Keratinocyte (primary cell): ENCODE measurements around the gene SOWAHD. TPM values are rescaled to one million over a fixed set of nuclear protein-coding genes. Genes with fewer than 3 reads are reported as not detected.

Experiments
- DNase-seq: peaks from one replicate; pipeline ENCODE4 v3.0.0-alpha.2; 2011; ENCODE audit warnings: low read depth, missing footprints, low spot score
- FAIRE-seq: peaks from 2 replicates; lab custom pipeline; 2011; peaks lifted over from hg19 to GRCh38; lab: Jason Lieb, UNC
- H2AFZ ChIP-seq: 2 replicates; pipeline ENCODE4 v1.6.0; 2012; ENCODE audit warnings: low read length, control low read depth, inconsistent platforms; ENCODE audit not compliant: control insufficient read depth
- H3K27ac ChIP-seq: 2 replicates; pipeline ENCODE4 v1.5.1; 2011; ENCODE audit warnings: low read length; ENCODE audit not compliant: control insufficient read depth, insufficient read depth
- H3K27me3 ChIP-seq: 3 replicates; pipeline ENCODE4 v1.6.0; 2011; ENCODE audit warnings: low read length; ENCODE audit not compliant: control insufficient read depth, insufficient read depth; ENCODE audit errors: extremely low read depth
- H3K36me3 ChIP-seq, 2 experiments: 2 replicates in 1 of 2; 3 replicates in 1 of 2; pipeline ENCODE4 v1.5.1; 2011; ENCODE audit warnings: low read length in 2 of 2, mild to moderate bottlenecking in 1 of 2; ENCODE audit not compliant: control insufficient read depth in 2 of 2, insufficient read depth in 2 of 2; ENCODE audit errors: extremely low read depth in 1 of 2
- H3K4me1 ChIP-seq: 3 replicates; pipeline ENCODE4 v1.5.1; 2011; ENCODE audit warnings: low read length; ENCODE audit not compliant: control insufficient read depth, insufficient read depth; ENCODE audit errors: extremely low read depth
- H3K4me2 ChIP-seq: 3 replicates; pipeline ENCODE4 v1.6.0; 2011; ENCODE audit warnings: low read depth, low read length; ENCODE audit not compliant: control insufficient read depth, insufficient read depth; ENCODE audit errors: extremely low read depth
- H3K4me3 ChIP-seq, 3 experiments: fragments of 200-600 bp in 1 of 3; sonication (generic) in 1 of 3; 2 replicates in 2 of 3; 3 replicates in 1 of 3; pipeline ENCODE4 v1.5.1; 2011 to 2016; ENCODE audit warnings: low read length in 3 of 3, mild to moderate bottlenecking in 3 of 3, control low read depth in 2 of 3, inconsistent platforms in 1 of 3, low read depth in 1 of 3, mixed read lengths in 1 of 3, mixed run types in 1 of 3, moderate library complexity in 1 of 3; ENCODE audit not compliant: control insufficient read depth in 2 of 3, insufficient read depth in 2 of 3; ENCODE audit errors: extremely low read depth in 1 of 3
- H3K79me2 ChIP-seq: 2 replicates; pipeline ENCODE4 v1.6.0; 2012; ENCODE audit warnings: low read length; ENCODE audit not compliant: control insufficient read depth, insufficient read depth
- H3K9ac ChIP-seq: 3 replicates; pipeline ENCODE4 v1.6.0; 2011; ENCODE audit warnings: low read length; ENCODE audit not compliant: control insufficient read depth, insufficient read depth; ENCODE audit errors: extremely low read depth
- H3K9me1 ChIP-seq: 3 replicates; pipeline ENCODE4 v1.6.0; 2011; ENCODE audit warnings: low read length; ENCODE audit not compliant: control insufficient read depth, insufficient read depth; ENCODE audit errors: extremely low read depth
- H3K9me3 ChIP-seq: 2 replicates; pipeline ENCODE4 v1.5.1; 2012; ENCODE audit warnings: low read depth, low read length; ENCODE audit not compliant: control insufficient read depth
- H4K20me1 ChIP-seq: 3 replicates; pipeline ENCODE4 v1.6.0; 2011; ENCODE audit warnings: low read length; ENCODE audit not compliant: control insufficient read depth, insufficient read depth; ENCODE audit errors: extremely low read depth
- CTCF ChIP-seq, 3 experiments: IDR thresholded peaks in 1 of 3; conservative IDR thresholded peaks in 1 of 3; optimal IDR thresholded peaks in 1 of 3; 2 replicates in 2 of 3; 3 replicates in 1 of 3; pipeline versions ENCODE3 to v1.5.1; 2011; ENCODE audit warnings: low read length in 3 of 3, mild to moderate bottlenecking in 3 of 3, moderate library complexity in 2 of 3, control low read depth in 1 of 3, inconsistent platforms in 1 of 3; ENCODE audit not compliant: insufficient read depth in 2 of 3; ENCODE audit errors: extremely low read depth in 1 of 3
- EZH2 ChIP-seq: IDR thresholded peaks from one replicate; pipeline ENCODE4 v1.6.1; 2012; ENCODE audit warnings: inconsistent platforms, mild to moderate bottlenecking, low read length, moderate library complexity
- dilution Hi-C: fragments of 300-500 bp; cut with MboI; formaldehyde crosslinking; loops from one replicate; pipeline ENCODE4 v1.7.0; 2020; ENCODE audit warnings: low sequenced_read_pairs; ENCODE audit not compliant: extremely low pct_ligation_motif_present
- polyA plus RNA-seq, 5 experiments: library from polyadenylated mRNA; depleted of rRNA in 3 of 5; stranded (reverse) in 3 of 5; stranded (forward) in 1 of 5; unstranded in 1 of 5; fragments of >200 nt; gene quantifications; 1 replicate in 1 of 5; 2 replicates in 3 of 5; 3 replicates in 1 of 5; pipeline versions ENCODE4 v1.2.1 to v1.2.3, GENCODE V29; 2011 to 2012; ENCODE audit warnings: missing spikeins in 2 of 5, low read depth in 1 of 5, low replicate concordance in 1 of 5
- small RNA-seq, 3 experiments: library from RNA; depleted of rRNA; stranded (forward); fragments of <200 nt; gene quantifications; one replicate each; pipeline ENCODE3, GENCODE V24; 2012; ENCODE audit warnings: low read depth in 3 of 3, low replicate concordance in 1 of 3; ENCODE audit not compliant: insufficient read length in 3 of 3

Gene SOWAHD
- polyA plus RNA-seq, 1 donor (not counting 4 experiments of a cell fraction or from before 2014, with no cell fraction given) = not detected

- FAIRE-seq = no peak
- DNase-seq = no peak
- H3K9me3 ChIP-seq = no peaks in the 10 kb centered on the region
Measured at GRCh38 chrX:119809185-119809666, 50.8 kb downstream of the SOWAHD start.

More at GRCh38 chrX:119809185-119809666, 50.8 kb downstream of the SOWAHD start:
- Histone ChIP-seq H3K36me3 (no peaks in the 10 kb centered on the region), H3K27me3 (no peaks in the 10 kb centered on the region), H2AFZ (no peak overlapping the region), H3K4me1 (no peaks in the 10 kb centered on the region), H3K27ac (no peak overlapping the region), H4K20me1 (no peaks in the 10 kb centered on the region), H3K4me3 (no peak overlapping the region), H3K9ac (no peak overlapping the region), H3K4me2 (no peak overlapping the region), H3K9me1 (no peaks in the 10 kb centered on the region), H3K79me2 (no peaks in the 10 kb centered on the region)
- TF ChIP-seq CTCF (optimal IDR thresholded peaks at IDR 0.05 in 1 of 3, IDR thresholded peaks at IDR 0.05 in 1 of 3, conservative IDR thresholded peaks at IDR 0.05 in 1 of 3; ENCODE audit: extremely low read depth in 1 of 3, insufficient read depth in 2 of 3, low read length in 3 of 3) (no peak), EZH2 (no peak)
- dilution Hi-C loops = no loop called here

Small RNAs within 50 kb of the gene (small RNA-seq; reads per million reads assigned to genes)
- 0.33 to 5.0 (median 0.67) reads per million in 3 experiments for gene SNORA69

Other genes with a start within 250 kb of the SOWAHD start
- 19.5 to 23.3 TPM (median 19.7 TPM) in 3 replicates for gene STEEP1, start 193.2 kb upstream of the SOWAHD start, polyA plus RNA-seq
- 49.0 to 81.6 TPM (median 76.2 TPM) in 3 replicates for gene UBE2A, start 184.0 kb upstream of the SOWAHD start, polyA plus RNA-seq
- gene NKRF, start 152.2 kb upstream of the SOWAHD start, polyA plus RNA-seq = 6.8 to 11.0 TPM (median 10.6 TPM) in 3 replicates
- gene SEPTIN6, start 65.4 kb upstream of the SOWAHD start, polyA plus RNA-seq = 9.8 to 14.0 TPM (median 12.6 TPM) in 3 replicates
- gene RPL39, start 33.0 kb downstream of the SOWAHD start, polyA plus RNA-seq = 2,139 to 2,988 TPM (median 2,842 TPM) in 3 replicates
- 4.9 to 9.5 TPM (median 7.2 TPM) in 3 replicates for gene UPF3B, start 94.4 kb downstream of the SOWAHD start, polyA plus RNA-seq
- gene RNF113A, start 113.1 kb downstream of the SOWAHD start, polyA plus RNA-seq = 8.4 to 11.6 TPM (median 10.5 TPM) in 3 replicates
- gene NDUFA1, start 113.2 kb downstream of the SOWAHD start, polyA plus RNA-seq = 150 to 282 TPM (median 207 TPM) in 3 replicates
- not detected in 3 replicates for gene AKAP14, start 137.3 kb downstream of the SOWAHD start, polyA plus RNA-seq
- 2.3 to 4.6 TPM (median 3.1 TPM) in 3 replicates for gene NKAP, start 185.2 kb downstream of the SOWAHD start, polyA plus RNA-seq